GM12801 (cell line): ENCODE data around the gene MCC.

Experiments used
- TF ChIP-seq, protein P1 (sequence below): IDR thresholded peaks from one replicate; pipeline ENCODE4 v1.5.1; 2011; ENCODE audit warnings: control low read depth; ENCODE audit not compliant: insufficient read length; ENCODE audit errors: extremely low read depth

The MCC gene

DNA sequence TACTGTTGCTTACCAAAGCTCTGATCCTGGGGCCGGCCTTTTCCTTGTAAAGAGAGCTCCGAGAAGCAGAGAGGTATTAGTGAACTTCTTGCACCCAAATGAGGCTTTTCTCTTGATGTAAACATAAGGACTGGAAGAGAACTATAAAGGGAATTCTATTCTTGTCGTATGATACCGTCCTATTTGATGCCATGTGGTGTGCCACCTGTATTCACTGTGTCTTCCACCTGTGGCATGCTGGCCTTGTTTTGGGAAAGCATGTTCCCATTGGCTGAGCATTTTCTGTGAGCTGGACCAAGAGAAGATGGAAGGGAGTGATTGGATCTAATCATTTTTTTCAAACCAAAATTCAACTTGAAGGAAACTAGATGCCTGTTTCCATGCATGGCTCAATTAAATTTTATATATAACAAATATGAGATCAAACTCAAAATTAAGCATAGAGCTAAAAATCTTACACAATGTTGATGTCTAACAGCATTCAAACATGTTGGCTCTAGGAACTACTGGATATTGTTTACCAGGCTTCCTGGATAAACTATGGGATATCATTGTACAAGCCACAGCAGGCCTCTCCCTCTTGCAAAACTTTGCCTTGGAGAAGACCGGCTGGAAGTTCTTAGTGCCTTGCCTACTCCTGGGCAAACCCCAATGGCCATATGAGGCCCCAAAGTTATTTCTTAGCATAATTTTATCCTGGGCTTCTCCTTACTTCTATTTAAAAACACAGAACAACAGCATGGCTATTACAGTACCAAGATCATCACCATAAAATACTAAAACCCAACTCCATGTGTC is 168.8 kb downstream of the MCC start:
- TF ChIP-seq, protein P1, sequence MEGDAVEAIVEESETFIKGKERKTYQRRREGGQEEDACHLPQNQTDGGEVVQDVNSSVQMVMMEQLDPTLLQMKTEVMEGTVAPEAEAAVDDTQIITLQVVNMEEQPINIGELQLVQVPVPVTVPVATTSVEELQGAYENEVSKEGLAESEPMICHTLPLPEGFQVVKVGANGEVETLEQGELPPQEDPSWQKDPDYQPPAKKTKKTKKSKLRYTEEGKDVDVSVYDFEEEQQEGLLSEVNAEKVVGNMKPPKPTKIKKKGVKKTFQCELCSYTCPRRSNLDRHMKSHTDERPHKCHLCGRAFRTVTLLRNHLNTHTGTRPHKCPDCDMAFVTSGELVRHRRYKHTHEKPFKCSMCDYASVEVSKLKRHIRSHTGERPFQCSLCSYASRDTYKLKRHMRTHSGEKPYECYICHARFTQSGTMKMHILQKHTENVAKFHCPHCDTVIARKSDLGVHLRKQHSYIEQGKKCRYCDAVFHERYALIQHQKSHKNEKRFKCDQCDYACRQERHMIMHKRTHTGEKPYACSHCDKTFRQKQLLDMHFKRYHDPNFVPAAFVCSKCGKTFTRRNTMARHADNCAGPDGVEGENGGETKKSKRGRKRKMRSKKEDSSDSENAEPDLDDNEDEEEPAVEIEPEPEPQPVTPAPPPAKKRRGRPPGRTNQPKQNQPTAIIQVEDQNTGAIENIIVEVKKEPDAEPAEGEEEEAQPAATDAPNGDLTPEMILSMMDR: no peak

DNA sequence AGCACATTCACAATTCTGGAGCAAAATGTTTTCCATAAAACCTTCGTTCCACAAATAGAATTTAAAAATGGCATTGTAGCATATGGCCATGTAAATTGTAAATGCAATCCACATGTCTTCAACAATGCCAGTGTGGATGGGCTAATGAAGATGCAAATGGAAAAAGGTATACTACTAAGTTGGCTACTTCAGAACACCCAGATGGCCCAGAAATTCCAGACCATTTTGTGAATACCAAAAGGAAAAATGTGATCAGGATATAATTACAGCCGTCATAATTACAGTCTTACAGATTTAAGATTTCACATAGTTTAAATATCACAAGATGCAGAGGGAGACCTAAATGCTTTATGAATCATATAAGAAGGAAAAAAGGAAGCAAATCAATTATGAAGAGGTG is 170.6 kb downstream of the MCC start:
- TF ChIP-seq, protein P1: no peak

DNA sequence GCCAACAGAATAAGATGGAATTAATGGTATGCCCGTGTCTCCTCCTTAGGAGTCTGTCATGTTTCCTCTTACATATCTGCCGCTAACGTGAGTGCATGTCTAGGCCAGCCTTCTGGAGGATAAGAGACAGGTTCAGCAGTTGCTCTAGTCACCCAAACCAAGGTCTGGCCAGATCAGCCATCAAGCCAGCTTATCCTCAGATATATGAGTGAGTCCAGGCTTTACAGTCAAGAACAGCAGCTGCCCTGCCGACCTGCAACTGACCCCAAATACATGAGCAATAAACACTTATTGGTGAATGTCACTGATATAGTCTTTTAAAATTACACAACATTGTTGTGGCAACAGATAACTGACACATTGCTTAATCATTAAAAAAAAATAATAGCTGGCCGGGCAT is 177.0 kb downstream of the MCC start:
- TF ChIP-seq, protein P1: no peak

DNA sequence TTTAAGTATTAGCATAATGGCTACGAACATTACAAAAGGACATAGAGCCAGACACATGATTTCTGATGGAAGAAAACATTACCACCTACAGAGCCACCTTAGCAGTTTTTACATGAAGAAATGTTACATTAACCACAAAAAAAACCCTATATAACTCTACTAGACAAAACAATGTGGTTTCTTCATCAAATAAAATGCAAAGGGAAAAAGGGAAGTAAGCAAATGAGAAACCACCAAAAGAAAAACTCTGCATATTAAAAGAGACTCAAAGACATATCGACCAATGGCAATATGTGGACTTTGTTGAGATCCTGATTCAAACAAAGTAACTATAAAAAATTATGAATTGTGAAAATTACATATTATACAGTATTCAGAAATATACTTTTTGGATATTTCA is 186.1 kb downstream of the MCC start:
- TF ChIP-seq, protein P1: no peak

DNA sequence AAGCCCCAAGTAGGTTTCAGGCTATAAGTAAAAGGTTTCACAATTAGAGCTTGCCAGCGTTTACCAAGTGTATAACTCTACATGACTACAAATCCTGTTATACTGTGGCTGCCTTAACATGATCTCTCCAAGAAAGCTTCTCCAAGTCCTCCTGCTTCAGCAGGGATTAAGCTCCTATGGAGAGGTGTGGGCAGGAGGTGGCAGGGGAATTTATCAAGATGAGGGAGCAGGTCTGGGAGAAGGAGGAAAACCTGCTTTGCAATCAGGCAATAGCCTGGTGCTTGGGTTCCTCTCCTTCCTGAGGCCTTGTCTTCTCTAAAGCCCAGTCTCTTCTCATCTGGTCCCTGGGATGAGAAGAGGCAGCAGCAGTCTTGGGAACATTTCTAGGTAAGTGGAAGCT is 188.7 kb downstream of the MCC start:
- TF ChIP-seq, protein P1: no peak

DNA sequence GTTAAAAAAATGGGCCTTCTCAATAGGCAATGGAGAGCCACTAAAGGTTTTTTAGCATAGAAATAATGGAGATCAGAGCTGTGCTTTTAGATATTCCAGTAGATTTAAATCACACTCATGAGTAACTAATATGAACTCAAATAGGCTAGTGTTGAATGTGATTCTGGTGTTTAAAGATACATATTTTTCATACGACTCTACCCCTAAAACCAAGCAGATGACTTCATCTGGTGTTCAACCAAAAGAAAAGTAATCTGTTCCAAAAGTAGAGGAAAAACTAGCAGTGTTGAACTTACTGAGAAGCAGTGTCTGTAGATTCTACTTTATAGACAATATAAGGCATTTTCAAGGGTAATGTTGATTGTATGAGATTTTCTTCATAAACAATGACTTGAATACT is 191.6 kb downstream of the MCC start:
- TF ChIP-seq, protein P1: no peak

DNA sequence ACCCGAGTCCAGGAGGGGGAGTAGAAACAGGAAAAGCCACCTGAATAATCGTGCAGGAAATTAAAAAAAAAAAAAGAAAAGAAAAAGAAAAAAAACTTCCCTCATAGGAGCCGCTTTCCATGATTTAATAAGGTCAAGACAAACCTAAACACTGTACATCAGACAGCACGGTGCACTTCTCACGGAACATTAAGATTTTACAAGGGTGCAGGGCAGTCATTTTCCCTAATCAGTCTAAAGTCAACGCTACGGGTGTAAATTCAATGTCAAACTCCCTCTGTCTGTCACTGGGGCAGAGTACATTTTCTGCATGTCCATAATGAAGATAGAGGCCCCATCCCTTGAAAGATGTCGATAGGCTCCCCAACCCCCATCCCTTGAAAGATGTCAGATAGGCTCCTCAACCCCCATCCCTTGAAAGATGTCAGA is 193.1 kb downstream of the MCC start:
- TF ChIP-seq, protein P1: no peak
